GM18505 (cell line): ENCODE data around the gene PTPRK.
A peak's percentile ranks its signal among the peaks of the same experiment; 100 is the strongest.

ENCODE experiments used
- ATAC-seq: cut with Tn5 transposase; IDR thresholded peaks from one replicate; pipeline ENCODE4 v1.9.1; 2021; ENCODE audit not compliant: unreplicated experiment
- POLR2A ChIP-seq: IDR thresholded peaks from 4 replicates; pipeline ENCODE4 v1.6.1; 2011; ENCODE audit warnings: borderline replicate concordance; ENCODE audit not compliant: insufficient read depth, insufficient read length; ENCODE audit errors: extremely low read depth

PTPRK gene

DNA sequence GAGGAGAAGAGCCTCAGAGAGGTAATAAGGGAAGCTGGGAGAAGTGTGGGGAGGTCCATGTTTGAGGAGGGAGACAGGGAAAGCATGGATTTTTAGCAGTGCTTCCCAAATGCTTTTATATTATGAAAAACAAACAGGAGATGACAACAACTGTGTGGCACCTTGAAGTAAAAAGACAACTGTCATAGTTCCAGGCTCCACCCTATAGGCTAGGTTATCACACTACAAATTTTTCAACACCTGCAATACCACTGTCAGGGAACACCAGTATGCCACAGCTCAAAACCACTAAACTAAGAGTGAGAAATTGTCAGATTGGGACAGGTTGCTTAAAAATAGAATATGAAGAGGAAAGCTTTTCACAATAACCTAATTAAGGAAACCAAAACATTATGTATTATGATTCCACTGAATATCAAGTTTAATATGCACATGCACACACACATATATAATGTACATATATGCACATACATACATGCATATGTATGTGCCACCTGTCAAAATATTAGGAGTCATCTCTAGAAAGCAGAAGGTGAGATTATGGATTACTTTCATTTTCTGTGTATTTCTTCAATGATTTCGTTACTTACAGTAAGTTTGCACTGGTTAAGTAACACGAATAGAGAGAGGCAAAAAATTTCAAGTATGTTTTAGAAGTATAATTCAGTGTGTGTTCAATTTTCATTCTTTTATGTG, 261.2 kb downstream of the PTPRK start:
- TF ChIP-seq POLR2A, result no peak
- ATAC-seq, result peak; percentile 95

DNA sequence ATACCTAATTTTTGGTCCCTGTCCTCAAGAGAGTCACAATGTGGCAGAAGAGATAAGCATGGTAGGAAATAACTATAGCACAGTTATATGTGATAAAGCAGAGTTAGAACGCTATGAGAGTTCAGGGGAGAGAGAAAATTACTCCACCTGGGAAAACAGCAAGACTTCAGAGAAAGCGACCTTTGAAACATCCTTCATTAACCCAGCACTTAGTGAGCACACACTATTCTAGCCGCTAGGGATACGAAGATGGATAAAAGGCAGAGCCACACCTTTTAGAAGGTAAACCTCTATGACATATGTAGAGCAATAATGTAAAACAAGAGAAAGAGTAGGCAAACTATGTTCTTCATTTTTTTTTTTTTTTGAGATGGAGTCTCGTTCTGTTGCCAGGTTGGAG, 264.3 kb downstream of the PTPRK start:
- no peak for ATAC-seq
- TF ChIP-seq POLR2A, result no peak

DNA sequence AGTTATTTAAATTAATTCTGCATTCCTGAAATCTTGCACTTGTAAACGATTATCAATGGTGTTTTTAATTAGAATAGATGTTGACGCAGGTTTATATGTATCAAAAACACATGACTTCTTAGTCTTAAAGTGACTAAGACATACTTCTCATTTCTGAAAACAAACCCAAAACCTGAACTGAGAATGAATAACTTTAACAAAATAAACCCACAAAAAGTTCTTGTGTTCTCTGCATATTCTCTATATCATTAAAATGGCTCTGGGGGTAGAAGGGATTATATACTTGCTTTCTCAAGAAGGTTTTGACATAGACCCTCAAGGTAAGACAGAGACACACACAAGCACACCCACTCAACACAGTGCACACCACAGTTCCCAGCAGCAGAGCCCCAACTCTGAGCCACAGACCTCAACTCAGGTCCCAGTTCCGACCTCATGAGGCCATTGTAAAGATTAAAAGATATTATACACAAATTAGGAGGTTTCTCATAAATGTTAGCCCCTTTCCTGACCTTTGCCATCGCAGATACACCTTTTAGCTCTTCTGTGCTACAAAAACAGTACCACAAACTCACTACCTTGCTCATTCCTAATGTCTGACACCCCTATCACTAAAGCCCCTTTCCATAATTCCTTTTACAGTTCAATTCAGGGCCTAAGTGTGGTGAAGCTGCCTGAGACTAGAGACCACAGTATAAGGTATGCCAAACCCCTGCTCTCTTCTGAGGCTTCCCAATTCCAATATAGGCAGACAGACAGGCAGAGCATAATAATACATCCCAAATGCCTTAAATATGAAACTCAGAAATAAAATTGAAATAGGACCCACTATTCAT, 267.8 kb downstream of the PTPRK start:
- no peak for TF ChIP-seq POLR2A
- no peak for ATAC-seq

DNA sequence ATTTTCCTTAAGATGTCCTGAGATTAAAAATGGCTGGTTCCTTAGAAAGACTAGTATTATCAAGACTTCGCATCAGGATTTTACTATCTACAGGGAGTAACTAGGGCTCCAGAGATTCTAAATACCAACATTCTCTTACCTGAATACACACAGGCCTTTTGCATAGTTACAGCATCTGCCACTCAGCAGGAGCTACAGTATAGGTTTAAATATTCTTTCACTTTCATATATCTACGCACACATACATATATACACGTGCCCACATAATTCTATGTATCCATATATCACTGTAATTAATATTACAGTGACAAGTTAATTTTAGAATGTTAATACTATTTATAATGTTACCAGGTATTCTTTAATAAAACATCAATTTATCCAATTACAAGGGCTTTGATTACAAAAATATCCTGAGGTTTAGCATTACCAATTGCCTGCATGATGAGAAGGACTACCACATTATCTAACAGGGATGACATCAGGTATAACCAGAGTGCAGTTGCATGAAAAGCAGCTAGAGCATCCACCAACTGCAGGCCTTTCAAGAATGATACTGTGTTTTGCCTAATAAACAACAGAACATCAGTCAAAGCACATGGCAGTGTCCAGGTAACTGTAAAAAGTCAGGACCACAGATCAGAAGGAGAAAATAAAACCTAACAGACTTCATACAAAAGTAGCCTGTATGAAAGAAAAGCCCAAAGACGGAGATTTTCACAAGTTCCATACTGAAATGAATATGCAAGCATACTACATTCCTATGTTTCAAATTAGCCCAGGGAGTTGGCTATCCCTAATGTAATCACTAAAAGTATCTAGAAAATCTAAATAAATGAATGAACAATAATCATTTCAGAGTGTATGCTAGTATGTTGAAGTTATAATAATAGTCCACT, 268.7 kb downstream of the PTPRK start:
- no peak for TF ChIP-seq POLR2A
- no peak for ATAC-seq

DNA sequence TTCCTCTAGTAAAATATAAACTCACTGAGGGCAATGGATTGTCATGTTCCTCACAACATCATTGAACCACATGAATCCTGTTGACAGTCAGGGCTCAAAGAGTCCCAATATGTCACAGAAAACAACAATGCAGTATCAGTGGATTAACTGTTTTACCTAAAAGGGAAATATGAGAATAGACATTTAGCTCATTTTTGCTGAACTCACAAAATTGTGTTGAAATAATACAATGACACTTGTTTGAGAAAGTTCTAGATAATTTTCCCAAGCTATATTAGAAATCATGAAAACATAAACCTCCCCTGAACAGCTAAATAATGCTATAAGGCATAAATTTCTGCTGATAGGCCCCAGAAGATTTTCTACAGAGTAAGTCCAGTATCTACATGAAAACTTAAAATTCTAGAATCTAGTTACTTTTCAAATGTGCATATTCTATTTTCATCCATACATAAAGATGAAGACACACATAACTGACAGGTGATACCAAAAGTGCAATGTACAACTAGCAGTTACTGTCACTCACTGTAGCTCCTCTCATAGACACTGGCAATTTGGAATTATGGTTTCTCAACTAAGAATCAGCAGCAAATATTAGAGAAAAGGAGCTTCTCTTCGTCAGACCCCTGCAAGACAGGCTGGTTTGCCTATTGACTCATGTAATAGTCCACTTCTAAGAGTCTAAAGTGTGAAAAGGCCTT, 269.9 kb downstream of the PTPRK start:
- TF ChIP-seq POLR2A, result no peak
- no peak for ATAC-seq

DNA sequence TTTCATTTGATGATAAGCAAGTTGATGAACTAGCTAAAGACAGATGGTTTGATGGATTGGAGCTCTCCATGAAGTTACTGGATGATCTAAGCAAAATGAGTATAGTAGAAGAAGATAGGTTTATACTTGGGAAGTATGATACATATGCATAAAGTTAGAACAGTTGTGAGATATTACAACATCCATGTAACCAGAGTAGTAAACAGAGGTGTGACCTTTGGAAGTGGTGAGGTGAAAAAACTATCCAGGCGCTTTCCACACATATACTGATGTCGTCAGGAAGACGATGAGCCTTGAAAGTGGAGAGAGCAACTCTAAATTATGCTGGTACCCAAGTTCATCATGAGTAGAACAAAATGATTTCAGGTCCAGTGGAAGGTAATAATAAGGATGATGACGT, 271.0 kb downstream of the PTPRK start:
- ATAC-seq, result no peak
- TF ChIP-seq POLR2A, result no peak

DNA sequence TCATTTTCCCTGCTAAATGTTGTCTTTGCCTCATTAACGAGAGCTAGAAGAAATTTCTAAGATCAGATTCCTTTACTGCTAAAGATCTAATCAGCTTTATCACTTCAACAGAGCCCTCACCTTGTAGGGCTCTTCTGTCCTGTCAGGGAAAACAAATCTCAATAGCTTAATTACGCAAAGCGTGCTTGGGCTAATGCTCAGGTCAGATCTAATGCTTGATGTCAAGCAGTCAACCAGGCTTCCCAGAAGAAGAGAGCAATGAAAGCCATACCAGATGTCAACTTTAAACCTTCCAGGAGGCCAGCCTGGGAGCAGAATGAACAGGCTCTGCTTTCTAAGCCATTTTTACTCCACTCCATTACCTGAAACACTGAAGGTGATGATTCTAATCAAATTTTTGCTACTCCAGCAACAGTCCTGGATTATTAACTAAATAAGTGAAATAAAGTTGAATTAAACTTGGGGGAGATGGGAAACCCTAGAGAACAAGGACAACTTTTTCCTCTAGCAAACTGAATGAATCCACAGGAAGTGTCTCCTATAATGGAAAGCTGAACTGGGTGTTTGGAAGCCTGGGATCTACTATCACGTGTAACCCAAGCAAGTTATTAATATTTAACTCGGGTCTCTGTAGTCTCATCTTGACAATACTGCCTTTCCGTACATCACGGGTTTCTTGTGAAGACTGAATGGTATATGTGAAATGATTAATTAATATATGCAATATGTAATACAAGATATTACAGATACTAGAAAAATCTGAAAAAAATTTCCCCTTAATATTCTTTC, 273.7 kb downstream of the PTPRK start:
- TF ChIP-seq POLR2A, result no peak
- ATAC-seq, result no peak

DNA sequence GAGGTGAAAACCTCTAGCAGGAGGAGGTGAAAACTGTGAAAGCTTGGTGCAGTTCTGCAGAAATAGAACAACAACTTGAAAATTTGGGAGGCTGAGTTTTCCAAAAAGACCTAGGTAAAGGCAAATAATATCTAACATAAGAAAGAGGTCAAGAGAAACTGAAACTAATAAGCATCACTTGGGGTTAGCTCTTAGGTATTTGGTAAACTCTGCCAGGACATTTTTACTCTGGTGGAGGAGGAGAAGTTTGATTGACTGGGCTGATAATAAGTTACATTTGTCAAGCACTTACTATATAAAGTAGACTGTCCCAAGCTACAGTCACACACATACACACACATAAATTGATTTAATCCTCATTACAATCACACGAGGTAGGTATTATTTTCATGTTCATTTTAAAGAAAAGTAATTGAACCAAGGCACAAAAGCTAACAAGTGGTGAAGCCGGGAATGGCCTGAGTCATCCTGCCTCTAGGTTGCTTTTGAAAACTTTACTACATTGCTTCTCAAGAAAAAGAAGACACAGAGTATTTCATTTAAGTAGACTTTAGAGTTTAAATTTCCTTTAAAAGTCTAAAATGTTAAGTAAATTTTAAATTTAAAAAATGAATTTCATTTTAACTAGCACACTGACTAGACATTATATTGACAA, 275.5 kb downstream of the PTPRK start:
- no peak for TF ChIP-seq POLR2A

DNA sequence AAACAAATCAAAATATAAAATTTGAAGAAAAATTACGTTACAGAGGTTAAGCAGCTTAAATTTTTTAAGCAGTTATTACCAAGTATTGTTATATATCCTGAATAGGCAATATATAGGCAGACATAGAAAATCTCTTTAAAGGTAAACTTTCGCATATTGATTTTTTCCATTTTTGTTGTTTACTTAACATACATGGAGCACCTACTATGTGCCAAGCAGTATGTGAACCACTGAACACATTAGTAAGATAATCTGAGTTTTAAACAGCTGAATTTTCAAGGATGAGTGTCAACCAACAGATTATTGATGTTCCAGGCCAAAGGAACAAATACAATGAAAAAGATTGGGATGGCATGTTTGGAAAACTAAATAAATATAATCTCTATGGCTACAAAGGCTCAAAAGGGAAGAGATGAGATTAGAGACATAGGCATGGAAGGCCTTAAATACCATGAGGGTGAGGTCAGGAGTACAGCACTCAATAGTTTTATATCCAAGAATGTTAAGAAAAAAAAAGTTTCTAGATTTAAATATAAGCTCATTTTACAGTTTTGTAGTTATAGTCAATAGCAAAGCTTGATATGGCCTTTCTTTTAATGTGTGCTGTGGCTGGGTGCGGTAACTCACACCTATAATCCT, 277.5 kb downstream of the PTPRK start:
- TF ChIP-seq POLR2A, result no peak

More for the DNA sequence above, 275.5 kb downstream of the PTPRK start:
- ATAC-seq, result no peak

DNA sequence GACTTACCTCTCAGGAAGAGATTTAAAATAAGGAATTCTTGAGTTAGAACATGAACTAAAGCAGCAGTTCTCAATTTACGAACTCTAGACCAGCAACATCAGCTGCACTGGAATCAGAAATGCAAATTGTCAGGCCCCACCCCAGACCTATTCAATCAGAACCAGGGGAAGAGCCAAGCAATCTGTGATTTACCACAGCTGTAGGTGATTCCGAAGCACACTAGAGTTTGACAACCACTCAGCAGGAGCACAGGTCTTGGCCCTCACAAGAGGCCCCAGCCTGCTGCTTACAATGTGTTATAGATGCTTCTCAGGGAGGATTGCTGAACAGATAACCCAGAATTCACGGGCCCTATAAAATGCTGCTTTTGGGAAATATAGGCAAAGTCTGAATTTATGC, 279.2 kb downstream of the PTPRK start:
- no peak for ATAC-seq
- TF ChIP-seq POLR2A, result no peak

More for the DNA sequence above, 277.5 kb downstream of the PTPRK start:
- ATAC-seq, result no peak

DNA sequence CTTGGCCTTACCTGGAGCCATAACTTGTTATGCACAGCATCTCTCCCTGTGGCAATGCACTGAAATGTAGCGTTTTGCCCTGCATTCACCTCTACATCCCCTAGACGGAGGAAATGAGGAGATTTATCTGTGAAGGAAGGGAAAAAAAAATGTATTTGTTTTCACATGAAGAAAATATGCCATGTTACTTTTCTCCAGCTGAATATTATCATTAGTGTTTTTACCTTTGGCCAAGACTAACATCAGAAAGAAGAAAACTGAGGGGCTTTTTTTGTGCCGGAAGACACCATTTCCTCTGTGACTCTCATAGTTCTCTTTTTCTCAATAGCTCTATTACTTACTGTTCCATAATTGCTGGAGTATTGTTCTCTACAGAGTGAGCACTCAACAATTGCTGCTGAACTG, 280.4 kb downstream of the PTPRK start:
- ATAC-seq, result peak; percentile 73
- TF ChIP-seq POLR2A, result no peak
